Progenitor cell of endocrine pancreas (in vitro differentiated cells): ENCODE data around the gene CACNB3. TPM values are rescaled to one million over a fixed set of nuclear protein-coding genes. Genes with fewer than 3 reads are reported as not detected.

ENCODE experiments used
- DNase-seq: peaks from one replicate; pipeline ENCODE4 v3.0.0; 2021; ENCODE audit warnings: low spot score; ENCODE audit not compliant: unreplicated experiment
- H3K27ac Mint-ChIP-seq: 2 replicates; pipeline ENCODE4 v1.8.0; 2021; ENCODE audit warnings: mild to moderate bottlenecking, moderate library complexity, mixed read lengths
- H3K27me3 Mint-ChIP-seq: 2 replicates; pipeline ENCODE4 v1.8.0; 2021; ENCODE audit warnings: mixed read lengths
- H3K36me3 Mint-ChIP-seq: 2 replicates; pipeline ENCODE4 v1.8.0; 2022; ENCODE audit warnings: mixed read lengths; ENCODE audit not compliant: insufficient read depth
- H3K4me1 Mint-ChIP-seq: 2 replicates; pipeline ENCODE4 v1.8.0; 2021; ENCODE audit warnings: low read depth, mixed read lengths
- H3K4me3 Mint-ChIP-seq: 2 replicates; pipeline ENCODE4 v1.8.0; 2021; ENCODE audit warnings: low read depth, mild to moderate bottlenecking, moderate library complexity, mixed read lengths
- H3K9me3 Mint-ChIP-seq: 2 replicates; pipeline ENCODE4 v1.8.0; 2021; ENCODE audit warnings: low read depth, mixed read lengths
- CTCF ChIP-seq: fragments of 200-600 bp; sonication (generic); IDR thresholded peaks from one replicate; pipeline ENCODE4 v1.5.0; 2021; ENCODE audit warnings: antibody characterized with exemption, mild to moderate bottlenecking; ENCODE audit not compliant: unreplicated experiment
- total RNA-seq: library from RNA; stranded (reverse); gene quantifications from 2 replicates; pipeline ENCODE4 v1.2.1, GENCODE V29; 2021

Gene CACNB3
- total RNA-seq, 1 donor from 2014 or later = 73.9 TPM

- no peak for TF ChIP-seq CTCF
- Mint-ChIP-seq H3K4me3 (no peak overlapping the region), H3K27ac (no peak overlapping the region), H3K9me3 (no peaks in the 10 kb centered on the region), H3K36me3 (peaks cover 25% of the 10 kb centered on the region), H3K4me1 (no peaks in the 10 kb centered on the region), H3K27me3 (no peaks in the 10 kb centered on the region)
- no peak for DNase-seq
These were observed 43.8 kb upstream of the CACNB3 start for GRCh38 chr12:48774516-48774915.

- TF ChIP-seq CTCF = no peak
- Mint-ChIP-seq H3K27me3 (no peaks in the 10 kb centered on the region), H3K27ac (no peak overlapping the region), H3K4me1 (no peaks in the 10 kb centered on the region), H3K9me3 (no peaks in the 10 kb centered on the region), H3K4me3 (no peak overlapping the region), H3K36me3 (peaks cover 23% of the 10 kb centered on the region)
- DNase-seq = no peak
These were observed 43.0 kb upstream of the CACNB3 start for GRCh38 chr12:48775299-48775698.

- peaks cover 23% of the 10 kb centered on the region for H3K36me3 Mint-ChIP-seq
- H3K9me3 Mint-ChIP-seq = no peaks in the 10 kb centered on the region
- no peak for TF ChIP-seq CTCF
- no peak overlapping the region for H3K4me3 Mint-ChIP-seq
- no peaks in the 10 kb centered on the region for H3K27me3 Mint-ChIP-seq
- no peak overlapping the region for H3K27ac Mint-ChIP-seq
- H3K4me1 Mint-ChIP-seq = no peaks in the 10 kb centered on the region
- no peak for DNase-seq
These were observed 42.2 kb upstream of the CACNB3 start for GRCh38 chr12:48775991-48776649.

GRCh38 chr12:48776956-48777355 is 41.3 kb upstream of the CACNB3 start:
- no peak for DNase-seq
- peaks cover 18% of the 10 kb centered on the region for H3K36me3 Mint-ChIP-seq
- H3K27me3 Mint-ChIP-seq = no peaks in the 10 kb centered on the region
- H3K4me3 Mint-ChIP-seq = no peak overlapping the region
- H3K9me3 Mint-ChIP-seq = no peaks in the 10 kb centered on the region
- no peak for TF ChIP-seq CTCF
- no peaks in the 10 kb centered on the region for H3K4me1 Mint-ChIP-seq
- peak overlapping the region; percentile 79 for H3K27ac Mint-ChIP-seq

- TF ChIP-seq CTCF = no peak
- H3K9me3 Mint-ChIP-seq = no peaks in the 10 kb centered on the region
- peaks cover 18% of the 10 kb centered on the region for H3K36me3 Mint-ChIP-seq
- no peak overlapping the region for H3K4me3 Mint-ChIP-seq
- H3K27ac Mint-ChIP-seq = no peak overlapping the region
- H3K4me1 Mint-ChIP-seq = no peaks in the 10 kb centered on the region
- no peaks in the 10 kb centered on the region for H3K27me3 Mint-ChIP-seq
- no peak for DNase-seq
These were observed 40.5 kb upstream of the CACNB3 start for GRCh38 chr12:48777501-48778400.
